ENCODE measurements around the gene NKAP.

GRCh38 chrX:119954374-119954773 is 10.8 kb upstream of the NKAP start:
- TF ChIP-seq CTCF (conservative IDR thresholded peaks at IDR 0.05 in 1 of 2, IDR thresholded peaks at IDR 0.05 in 1 of 2; ENCODE audit: low read depth in 1 of 2, low read length in 2 of 2) (no peak), EZH2 (IDR thresholded peaks at IDR 0.05; ENCODE audit: low read length, missing control alignments) (no peak)
